Left kidney (tissue), 2 donors: ENCODE results near the gene TFCP2L1. TPM values are rescaled to one million over a fixed set of nuclear protein-coding genes. Genes with fewer than 3 reads are reported as not detected.
A peak's percentile ranks its signal among the peaks of the same experiment; 100 is the strongest.

Source experiments
- DNase-seq: peaks from one replicate; pipeline ENCODE4 v3.0.0-alpha.2; 2013
- polyA plus RNA-seq: library from polyadenylated mRNA; unstranded; fragments of 120-200 nt; gene quantifications from one replicate; pipeline ENCODE4 v1.2.1, GENCODE V29; 2013; ENCODE audit not compliant: insufficient read length

Gene TFCP2L1
- polyA plus RNA-seq, 1 donor = 68.0 TPM

DNA sequence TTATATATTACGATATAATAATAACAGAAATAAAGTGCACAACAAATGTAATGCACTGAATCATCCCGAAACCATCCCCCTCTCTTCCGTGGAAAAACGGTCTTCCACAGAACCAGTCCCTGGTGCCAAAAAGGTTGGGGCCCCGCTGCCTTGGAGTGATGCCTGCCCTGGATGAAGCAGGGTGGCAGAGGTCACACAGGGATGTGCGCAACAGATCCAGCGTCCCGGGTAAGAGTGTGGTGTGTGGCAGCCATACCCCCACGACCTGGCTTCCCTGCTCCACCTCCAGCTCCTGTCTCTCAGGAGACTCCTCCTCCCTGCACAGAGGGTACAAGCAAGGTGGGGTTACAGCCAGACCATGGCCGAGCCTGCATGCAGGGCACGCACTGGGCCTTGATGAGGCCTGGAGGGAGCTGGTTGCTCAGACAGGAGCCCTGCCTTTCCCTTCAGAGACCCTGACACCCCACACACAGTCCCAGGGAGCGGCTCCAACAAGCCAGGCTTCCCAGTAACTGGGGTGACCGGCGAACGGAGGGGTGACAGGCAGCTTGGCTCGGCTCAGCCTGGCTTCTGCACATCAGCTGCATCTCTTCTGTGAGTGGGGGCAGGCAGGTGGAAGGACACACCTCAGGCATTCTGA is 41.1 kb downstream of the TFCP2L1 start:
- no peak for DNase-seq

DNA sequence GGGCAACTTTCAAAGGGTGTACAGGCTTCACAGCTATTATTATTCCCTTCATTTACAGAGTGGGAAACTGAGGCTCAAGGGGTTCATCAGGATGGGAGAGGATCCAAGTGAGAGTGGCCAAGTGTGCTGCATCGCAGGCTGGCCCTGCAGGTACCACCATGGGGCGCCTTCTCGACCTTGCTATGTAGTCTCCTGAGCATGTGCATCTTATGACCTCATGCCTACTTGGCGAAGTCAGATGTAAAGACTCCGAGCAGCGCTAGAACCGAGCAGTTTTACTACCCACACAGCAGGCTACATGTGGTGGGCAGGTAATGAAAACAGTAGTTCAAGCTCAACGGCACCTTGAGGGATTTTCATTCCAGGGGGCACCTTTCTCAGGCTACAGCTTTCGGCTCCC is 42.0 kb downstream of the TFCP2L1 start:
- DNase-seq = no peak

DNA sequence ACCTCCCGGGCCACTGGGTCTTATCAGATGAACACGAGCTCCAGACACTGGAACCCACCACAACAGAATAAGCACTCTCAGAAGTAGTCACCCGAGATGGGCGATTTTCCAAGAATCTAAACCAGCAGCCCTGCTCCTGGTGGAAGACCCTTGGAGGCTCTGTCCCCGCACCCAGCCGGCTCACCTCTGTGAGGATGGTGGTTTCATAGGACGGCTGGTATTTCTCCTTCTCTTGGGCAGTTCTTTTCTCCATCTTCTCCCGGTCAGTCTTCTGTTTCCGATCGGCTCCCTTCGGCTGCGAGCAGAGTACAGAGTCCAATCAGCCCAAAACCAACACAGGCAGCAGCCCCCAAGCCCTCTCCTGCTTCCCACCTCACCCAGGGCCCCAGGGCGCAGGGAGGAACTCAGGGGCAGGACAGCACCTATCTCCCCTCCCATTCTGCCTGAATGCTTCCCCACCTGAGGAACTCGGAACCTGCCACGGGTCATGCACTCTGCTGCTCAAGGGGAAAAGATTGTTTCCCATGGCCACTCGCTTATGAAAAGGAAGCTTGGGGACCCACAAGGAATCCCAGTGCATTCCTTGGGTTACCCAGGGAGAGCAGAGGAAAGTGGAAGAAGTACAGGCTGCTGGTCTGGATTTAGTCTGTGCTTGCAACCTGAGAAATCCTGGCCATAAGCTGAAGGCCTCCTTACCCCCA is 42.7 kb downstream of the TFCP2L1 start:
- DNase-seq = no peak

DNA sequence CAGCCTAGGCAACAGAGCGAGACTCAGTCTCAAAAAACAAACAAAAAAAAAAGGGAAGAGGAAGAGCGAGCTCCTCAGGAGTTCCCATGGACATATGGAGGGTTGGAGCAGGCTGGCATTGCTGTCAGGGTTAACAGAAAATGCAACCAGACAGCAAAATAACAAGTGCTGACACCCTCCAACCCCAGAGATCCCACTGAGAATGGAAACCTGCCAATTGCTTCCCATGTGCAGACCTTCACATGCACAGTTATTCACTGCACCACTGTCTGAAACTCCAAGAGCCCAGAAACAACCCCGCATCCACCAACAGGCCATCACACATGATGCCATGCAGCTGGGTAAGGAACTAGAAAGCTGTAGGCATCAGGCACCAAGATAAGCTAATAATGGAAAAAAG is 43.5 kb downstream of the TFCP2L1 start:
- no peak for DNase-seq

- no peak for DNase-seq
Measured at GRCh38 chr2:121240436-121240835, 44.6 kb downstream of the TFCP2L1 start.

GRCh38 chr2:121239969-121240368 is 45.0 kb downstream of the TFCP2L1 start:
- DNase-seq = no peak

GRCh38 chr2:121239471-121239870 is 45.5 kb downstream of the TFCP2L1 start:
- DNase-seq = no peak

- no peak for DNase-seq
Measured at GRCh38 chr2:121238828-121239227, 46.2 kb downstream of the TFCP2L1 start.

DNA sequence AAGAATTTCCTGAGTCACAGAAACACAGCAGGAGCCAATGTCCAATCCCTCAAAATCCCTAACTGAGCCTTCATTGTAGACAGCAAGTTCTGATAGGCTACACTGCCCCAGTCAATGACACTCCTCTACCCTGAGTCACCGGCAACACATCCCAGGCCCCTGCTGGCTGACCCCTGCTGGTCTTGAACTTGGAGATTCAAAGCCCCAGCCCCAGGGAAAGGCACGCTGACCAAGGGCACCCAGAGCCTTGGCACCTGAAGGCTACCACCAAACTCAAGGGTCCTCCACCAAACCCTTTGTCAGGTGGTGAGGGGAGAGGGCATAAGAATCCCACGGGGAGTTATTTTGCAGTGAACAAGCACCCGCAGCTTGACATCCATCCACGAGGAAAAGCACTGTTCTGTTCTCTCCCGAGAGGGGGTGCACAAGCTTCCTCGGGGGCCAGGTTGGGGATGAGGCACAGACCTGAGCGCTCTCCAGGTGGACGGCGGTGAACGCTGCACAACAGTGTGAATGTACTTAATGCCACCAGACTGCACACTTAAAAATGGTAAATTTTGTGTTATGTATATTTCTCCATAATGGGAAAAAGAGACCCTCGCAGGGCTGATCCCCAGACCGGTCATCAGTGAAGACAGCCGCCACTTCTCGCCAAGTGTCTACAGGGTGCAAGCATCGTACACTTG is 46.9 kb downstream of the TFCP2L1 start:
- DNase-seq = no peak

DNA sequence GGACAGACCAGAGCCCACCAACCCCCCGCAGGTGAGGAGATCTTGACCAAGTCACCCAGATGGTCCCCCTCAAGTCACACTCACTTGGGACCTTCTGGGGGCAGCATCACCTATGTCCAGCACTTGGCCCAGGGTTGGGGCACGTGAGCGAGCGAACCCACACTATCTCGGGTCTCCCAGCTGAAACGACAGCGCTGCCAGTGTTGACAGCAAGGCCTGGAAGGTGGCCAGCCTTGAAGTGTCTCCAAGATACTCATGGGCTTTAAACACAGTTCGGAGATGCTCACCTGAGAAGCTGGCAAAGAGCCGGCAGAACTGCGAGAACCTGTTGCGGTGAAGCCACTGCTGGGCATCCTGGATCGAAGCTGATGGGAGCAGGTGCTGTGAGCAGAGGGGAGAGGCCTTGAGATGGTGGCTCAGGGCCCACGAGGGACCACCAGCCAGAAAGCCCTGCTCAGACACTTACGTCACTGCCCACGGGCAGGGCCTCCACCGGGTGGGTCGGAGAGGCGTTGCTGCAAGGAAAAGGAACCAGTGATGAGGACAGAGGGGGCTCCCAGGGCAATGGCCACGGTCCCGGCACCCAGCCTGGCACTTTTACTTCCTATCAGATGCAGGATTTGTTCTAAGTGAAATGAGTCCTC is 47.5 kb downstream of the TFCP2L1 start:
- no peak for DNase-seq

DNA sequence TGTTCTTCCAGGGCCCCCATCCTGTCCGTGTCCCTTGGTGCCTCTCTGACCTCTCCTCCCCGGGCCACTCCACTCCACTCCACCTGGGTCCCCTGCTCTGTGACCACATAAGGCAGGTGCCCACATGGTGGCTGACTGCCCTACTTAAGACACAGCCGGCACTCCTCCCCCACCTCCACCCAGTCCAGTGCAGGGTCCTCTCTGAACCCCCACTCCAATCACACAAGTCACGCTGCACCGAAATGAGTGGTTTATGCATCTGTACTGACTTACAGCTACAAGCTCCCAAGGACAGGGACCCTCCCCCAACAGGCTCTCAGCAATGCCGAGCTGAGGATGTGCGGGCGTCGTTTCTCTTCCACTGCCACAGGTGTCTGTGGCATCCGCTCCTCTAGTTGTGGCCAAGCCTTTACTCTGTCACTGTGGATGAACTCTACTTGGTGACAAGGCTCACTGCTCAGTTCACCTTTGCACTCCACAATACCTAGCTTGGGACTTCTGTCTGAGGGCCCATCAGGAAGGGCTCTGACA is 48.3 kb downstream of the TFCP2L1 start:
- no peak for DNase-seq

DNA sequence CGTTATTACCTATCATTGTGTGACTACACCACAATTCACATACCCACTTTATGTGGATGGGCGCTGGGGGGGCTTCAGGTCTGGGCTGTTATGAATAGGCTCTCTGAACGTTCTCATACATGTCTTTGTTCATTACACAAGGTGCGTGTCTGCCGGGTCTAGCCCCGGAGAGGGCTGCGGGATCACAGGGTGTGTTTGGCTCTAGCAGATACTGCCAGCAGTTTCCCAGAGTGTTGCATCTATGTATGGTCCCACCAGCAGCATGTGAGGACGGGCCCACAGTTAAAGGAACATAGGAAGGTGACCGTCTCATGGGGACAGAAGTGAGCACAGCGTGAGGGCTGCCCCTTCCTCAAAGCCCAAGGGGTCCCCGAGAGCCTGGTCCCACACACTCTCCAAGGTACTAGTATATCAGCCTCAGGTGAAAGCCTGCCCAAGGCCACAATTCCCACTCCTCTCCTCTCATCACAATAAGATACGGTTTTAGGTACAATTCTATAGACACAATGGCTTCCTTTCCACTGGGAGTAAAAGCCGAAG is 48.8 kb downstream of the TFCP2L1 start:
- DNase-seq = no peak

DNA sequence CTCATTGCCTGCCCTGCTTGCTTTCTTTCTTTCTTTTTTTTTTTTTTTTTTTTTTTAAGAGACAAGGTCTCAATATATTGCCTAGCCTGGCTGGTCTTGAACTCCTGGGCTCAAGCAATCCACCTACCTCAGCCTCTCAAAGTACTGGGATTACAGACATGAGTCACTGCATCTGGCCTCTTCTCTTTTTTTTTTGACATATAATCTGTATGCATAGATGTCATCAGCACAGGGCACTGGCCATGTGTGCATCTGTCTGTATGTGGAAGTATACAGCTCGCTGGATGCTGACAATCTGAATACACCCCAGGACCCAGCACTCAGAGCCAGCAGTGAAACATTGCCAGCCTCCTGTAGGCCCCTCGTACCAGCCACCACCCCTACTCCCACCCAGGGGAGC is 49.5 kb downstream of the TFCP2L1 start:
- no peak for DNase-seq

DNA sequence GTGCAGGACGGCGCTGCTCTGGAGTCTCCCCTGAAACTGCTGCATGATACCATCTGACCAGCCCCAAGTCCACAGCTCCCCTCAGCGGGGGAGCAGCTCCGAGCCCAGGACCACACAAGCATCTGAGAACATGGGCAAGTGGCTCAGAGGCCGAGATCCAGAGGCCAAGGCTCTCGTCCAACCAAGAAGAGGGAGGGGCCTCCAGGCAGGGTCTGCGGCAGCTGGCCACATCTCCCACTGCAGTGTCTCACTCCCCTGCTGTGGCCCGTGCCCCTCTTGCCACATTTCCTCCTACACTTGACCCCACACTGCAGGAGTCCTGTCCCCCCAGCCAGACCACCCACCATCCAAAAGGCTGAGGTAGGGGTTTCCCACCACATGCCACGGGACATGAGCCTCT is 50.2 kb downstream of the TFCP2L1 start:
- no peak for DNase-seq

DNA sequence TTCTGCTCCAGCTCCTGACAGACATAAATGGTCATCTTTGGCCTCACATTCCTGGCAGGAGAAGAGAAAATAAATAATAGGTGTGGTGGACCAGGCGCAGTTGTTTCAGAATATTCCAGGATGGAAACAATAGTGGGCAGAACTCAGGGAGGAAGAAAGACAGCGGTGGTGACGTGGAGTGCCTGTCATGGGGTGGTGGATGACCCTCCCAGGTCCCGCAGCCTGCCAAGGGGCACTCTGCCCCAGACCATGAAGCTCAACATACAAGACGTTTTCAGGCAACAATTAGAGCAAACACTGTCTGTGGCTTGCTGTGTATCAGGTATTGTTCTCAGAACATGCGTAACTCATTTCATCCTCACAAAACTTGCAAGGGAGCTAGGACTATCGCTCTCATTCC is 50.9 kb downstream of the TFCP2L1 start:
- no peak for DNase-seq

GRCh38 chr2:121233486-121234110 is 51.4 kb downstream of the TFCP2L1 start:
- no peak for DNase-seq

DNA sequence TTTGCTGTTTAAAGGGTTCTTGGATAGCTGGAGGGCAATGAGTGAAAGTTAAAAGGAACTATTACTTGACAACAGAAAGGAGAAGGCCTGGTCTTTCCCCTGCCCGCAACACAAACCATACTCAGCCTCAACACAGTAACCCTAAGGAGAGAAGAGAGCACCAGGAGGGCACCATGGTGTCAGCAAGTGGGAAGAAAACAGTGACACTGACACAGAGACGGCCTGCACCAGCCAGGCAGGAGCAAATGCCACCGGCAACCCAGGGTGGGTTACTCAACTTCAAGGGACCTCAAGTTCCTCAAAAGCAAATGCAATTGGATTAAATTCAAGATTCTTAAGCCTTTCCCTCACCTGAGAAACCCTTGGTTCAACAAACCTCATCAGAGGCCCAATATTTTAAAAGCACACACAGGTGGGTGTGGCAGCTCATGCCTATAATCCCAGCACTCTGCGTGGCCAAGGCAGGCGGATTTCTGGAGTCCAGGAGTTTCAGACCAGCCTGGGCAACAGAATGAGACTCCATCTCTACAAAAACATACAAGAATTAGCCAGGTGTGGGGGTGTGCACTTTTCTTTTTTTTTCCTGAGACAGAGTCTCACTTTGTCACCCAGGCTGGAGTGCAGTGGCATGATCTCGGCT is 52.3 kb downstream of the TFCP2L1 start:
- DNase-seq = no peak

- no peak for DNase-seq
Measured at GRCh38 chr2:121231385-121232000, 53.5 kb downstream of the TFCP2L1 start.

DNA sequence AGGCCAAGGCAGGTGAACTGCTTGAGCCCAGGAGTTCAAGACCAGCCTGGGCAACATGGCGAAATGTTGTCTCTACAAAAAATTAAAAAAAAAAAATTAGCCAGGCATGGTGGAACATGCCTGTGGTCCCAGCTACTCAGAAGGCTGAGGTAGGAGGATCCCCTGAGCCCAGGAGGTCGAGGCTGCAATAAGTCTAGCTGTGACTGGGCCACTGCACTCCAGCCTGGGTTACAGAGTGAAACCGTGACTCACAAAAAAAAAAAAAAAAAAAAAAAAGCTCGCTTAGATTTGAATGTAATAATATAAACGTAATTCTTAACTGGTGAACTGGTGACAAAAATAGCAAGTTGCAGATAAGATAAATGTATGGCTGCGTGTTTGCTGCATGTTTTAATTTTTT is 56.5 kb downstream of the TFCP2L1 start:
- DNase-seq = no peak

DNA sequence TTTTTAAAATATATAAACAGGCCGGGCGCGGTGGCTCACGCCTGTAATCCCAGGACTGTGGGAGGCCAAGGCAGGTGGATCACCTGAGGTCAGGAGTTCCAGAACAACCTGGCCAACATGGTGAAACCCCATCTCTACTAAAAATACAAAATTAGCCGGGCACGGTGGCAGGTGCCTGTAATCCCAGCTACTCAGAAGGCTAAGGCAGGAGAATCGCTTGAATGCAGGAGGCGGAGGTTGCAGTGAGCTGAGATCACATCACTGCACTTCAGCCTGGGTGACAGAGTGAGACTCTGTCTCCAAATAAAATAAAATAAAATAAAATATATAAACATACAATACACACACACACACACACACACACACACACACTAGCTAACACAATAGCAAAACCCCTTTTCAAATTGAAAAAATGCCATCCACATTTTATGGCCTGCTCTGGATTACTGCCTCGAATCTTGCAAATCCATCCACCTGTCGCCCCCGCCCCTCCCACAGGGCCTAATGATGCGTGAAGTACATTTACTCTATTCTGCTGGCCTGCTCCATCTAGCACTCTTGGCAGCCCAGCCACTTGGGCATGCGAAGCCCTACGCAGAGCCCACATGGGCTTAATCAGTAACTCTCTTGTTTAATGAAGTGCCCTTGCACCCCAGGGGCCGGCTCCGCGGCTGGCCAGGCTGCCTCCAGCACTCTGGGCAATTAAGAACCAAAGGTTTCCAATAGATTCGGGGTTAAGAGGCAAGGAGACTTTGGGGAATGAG is 57.4 kb downstream of the TFCP2L1 start:
- peak; percentile 85 for DNase-seq
